GM20000 (cell line): ENCODE data around the gene WDFY3.

ENCODE experiments used
- DNase-seq: peaks from one replicate; pipeline ENCODE4 v3.0.0; 2012; ENCODE audit warnings: low spot score
- TF ChIP-seq, protein P1 (sequence below): IDR thresholded peaks from 2 replicates; pipeline ENCODE4 v1.5.1; 2012; ENCODE audit warnings: mild to moderate bottlenecking, control low read depth; ENCODE audit errors: extremely low read depth, missing control alignments

Gene WDFY3

DNA sequence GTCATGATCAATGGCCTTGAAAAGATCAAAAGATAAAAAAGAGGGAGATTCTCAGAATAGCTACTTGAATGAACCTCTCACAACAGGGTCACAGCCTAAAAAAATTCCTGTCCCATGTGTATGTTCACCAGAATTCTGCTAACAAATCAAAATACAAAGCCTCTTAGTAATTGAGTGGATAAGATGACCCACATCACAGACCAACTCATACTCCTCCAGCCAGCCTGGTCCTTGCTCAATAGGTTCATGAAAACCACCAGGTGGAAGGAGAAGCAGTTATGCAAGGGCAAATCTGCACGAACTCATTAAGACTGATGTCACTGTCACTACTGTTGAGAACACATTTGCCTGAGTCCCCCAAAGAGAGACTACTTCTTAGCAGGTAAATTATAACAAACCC, 21.5 kb downstream of the WDFY3 start:
- TF ChIP-seq, protein P1, sequence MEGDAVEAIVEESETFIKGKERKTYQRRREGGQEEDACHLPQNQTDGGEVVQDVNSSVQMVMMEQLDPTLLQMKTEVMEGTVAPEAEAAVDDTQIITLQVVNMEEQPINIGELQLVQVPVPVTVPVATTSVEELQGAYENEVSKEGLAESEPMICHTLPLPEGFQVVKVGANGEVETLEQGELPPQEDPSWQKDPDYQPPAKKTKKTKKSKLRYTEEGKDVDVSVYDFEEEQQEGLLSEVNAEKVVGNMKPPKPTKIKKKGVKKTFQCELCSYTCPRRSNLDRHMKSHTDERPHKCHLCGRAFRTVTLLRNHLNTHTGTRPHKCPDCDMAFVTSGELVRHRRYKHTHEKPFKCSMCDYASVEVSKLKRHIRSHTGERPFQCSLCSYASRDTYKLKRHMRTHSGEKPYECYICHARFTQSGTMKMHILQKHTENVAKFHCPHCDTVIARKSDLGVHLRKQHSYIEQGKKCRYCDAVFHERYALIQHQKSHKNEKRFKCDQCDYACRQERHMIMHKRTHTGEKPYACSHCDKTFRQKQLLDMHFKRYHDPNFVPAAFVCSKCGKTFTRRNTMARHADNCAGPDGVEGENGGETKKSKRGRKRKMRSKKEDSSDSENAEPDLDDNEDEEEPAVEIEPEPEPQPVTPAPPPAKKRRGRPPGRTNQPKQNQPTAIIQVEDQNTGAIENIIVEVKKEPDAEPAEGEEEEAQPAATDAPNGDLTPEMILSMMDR: no peak
- DNase-seq: no peak

DNA sequence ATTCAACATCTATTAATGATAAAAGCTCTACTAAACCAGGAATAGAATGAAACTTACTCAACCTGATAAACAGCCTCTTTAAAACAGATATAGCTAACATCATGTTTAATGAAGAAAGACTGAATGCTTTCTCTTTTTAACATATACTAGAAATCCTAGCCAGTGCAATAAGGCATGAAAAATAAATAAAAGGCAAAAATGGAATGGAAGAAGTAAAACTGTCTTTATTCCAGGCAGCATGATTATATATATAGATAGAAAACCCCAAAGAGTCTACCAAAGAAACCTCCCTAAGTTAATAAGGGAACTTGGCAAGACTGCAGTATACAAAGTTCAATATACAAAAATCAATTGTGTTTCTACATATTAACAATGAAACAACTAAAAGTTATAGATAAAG, 25.5 kb downstream of the WDFY3 start:
- DNase-seq: no peak
- TF ChIP-seq, protein P1: no peak

DNA sequence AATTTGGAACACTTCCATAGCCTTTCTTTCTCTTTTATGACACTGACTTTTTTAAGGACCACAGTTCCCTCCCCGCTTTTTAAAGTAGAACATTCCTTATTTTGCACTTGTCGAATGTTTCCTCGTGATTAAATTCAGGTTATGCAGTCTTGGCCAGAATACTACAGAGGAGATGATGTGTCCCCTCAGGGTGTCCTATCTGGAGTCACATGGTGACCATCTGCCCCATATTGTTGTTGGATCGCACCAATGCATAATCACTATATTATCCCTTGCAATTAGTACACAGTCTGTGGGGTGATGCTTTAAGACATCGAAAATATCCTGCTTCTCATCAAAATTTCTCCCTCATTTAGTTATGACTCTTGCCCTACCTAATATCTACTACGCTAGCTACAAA, 27.4 kb downstream of the WDFY3 start:
- TF ChIP-seq, protein P1: no peak
- no peak for DNase-seq

DNA sequence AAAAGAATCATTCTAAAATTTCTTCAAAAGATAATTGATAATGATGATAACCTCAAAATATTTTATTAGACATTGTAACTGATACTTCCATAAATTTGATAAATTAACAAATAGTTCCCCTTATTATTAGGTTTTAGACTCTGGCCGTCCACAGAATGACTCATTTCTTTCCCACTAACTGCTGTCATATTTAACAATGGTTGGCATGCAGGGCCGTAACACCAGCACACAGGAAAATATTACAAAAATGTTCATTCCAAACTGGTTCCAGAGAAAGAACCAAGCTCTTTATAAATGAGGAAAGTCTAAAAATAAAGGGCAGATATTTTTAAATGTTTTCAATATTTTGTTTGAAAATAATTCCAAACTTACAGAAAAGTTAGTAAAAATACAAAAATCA, 28.2 kb downstream of the WDFY3 start:
- TF ChIP-seq, protein P1: no peak
- DNase-seq: no peak

DNA sequence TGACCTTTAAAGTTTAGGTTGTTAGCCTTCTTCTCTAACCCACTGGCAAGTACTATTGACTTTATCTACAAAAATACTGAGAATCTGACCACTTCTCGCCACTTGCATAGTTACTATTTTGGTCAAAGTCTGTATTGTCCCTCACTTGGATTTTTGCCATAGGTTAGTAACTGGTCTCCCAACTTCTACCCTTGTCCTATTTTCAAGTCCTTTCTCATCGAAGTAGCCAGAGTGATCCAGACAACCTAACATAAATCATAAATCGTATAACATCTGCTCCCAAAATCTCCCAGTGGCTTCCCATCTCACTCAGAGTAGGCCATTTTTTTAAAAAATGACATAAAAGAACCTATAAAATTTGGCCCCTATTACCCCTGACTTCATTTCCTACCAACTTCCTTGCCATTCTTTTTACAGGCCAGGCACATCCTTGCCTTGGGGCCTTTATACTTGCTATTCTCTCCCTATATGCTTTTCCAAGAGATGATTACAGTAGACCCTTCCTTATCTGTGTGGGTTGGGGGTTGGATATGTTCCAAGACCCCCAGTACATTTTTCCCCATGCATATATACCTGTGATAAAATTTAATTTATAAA, 29.0 kb downstream of the WDFY3 start:
- no peak for DNase-seq
- TF ChIP-seq, protein P1: no peak

DNA sequence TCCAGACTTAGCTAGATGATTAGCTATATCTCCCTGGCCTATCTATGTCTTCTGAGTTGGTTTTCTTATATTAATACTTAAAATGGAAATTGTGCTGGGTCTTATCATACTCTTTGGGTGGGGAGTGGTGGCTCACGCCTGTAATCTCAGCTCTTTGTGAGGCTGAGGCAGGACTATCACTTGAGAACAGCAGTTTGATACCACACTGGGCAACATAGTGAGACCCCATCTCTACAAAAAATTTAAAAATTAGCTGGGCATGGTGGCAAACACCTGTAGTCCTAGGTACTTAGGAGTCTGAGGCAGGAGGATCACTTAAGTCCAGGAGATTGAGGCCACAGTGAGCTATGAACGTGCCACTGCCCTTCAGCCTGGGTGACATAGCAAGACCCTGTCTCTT, 30.4 kb downstream of the WDFY3 start:
- DNase-seq: no peak
- TF ChIP-seq, protein P1: no peak

DNA sequence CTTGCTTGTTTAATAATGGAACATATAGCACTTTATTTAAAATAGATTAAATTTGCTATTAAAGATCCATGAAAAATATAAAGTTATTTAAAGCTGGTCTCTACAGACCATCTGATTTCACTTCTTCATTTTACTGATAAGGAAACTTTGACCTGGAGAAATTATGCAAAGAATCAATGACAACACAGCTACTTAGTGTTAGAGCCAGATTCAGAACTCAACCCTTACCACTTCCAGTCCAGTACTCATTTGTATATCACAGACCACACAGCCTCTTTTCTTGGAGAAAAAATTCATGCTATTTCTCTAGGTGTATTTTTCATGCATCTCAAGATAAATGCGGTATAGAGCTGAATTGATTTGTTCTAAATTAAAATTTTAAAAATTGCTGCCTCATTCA, 34.0 kb downstream of the WDFY3 start:
- TF ChIP-seq, protein P1: no peak
- no peak for DNase-seq
